Small intestine (tissue), 7 donors: ENCODE measurements around the gene AARS2. TPM values are rescaled to one million over a fixed set of nuclear protein-coding genes. Genes with fewer than 3 reads are reported as not detected.

Experiments used
- DNase-seq, 2 donors: peaks; one replicate each; pipeline versions ENCODE4 v3.0.0 to v3.0.0-alpha.2; 2013
- FAIRE-seq: peaks from 2 replicates; lab custom pipeline; 2012; peaks lifted over from hg19 to GRCh38; lab: Jason Lieb, UNC
- H3K27ac ChIP-seq, 3 donors: one replicate each; pipeline ENCODE4 v1.5.1; 2013; ENCODE audit warnings: low read length in 2 of 3, mild to moderate bottlenecking in 2 of 3, control low read depth in 1 of 3, inconsistent platforms in 1 of 3, low read depth in 1 of 3, moderate library complexity in 1 of 3
- H3K27me3 ChIP-seq, 3 donors: one replicate each; pipeline ENCODE4 v1.6.1; 2013; ENCODE audit warnings: low read length in 3 of 3, inconsistent platforms in 1 of 3; ENCODE audit not compliant: control insufficient read depth in 3 of 3, insufficient read depth in 3 of 3
- H3K36me3 ChIP-seq, 3 donors: one replicate each; pipeline ENCODE4 v1.6.1; 2013; ENCODE audit warnings: low read length in 3 of 3, inconsistent platforms in 1 of 3, low read depth in 1 of 3, mild to moderate bottlenecking in 1 of 3, moderate library complexity in 1 of 3; ENCODE audit not compliant: control insufficient read depth in 3 of 3, insufficient read depth in 2 of 3
- H3K4me1 ChIP-seq, 3 donors: one replicate each; pipeline ENCODE4 v1.6.1; 2013; ENCODE audit warnings: low read length in 2 of 3, inconsistent platforms in 1 of 3, low read depth in 1 of 3, mild to moderate bottlenecking in 1 of 3, moderate library complexity in 1 of 3; ENCODE audit not compliant: control insufficient read depth in 3 of 3, insufficient read depth in 2 of 3
- H3K4me3 ChIP-seq, 3 donors: one replicate each; pipeline ENCODE4 v1.5.1; 2013; ENCODE audit warnings: low read length in 3 of 3, control low read depth in 1 of 3, inconsistent platforms in 1 of 3, low read depth in 1 of 3, mild to moderate bottlenecking in 1 of 3, moderate library complexity in 1 of 3
- H3K9me3 ChIP-seq, 2 donors: one replicate each; pipeline ENCODE4 v1.6.1; 2013; ENCODE audit warnings: low read depth in 1 of 2, low read length in 1 of 2; ENCODE audit not compliant: control insufficient read depth in 2 of 2, insufficient read depth in 1 of 2
- WGBS, 3 donors: extraction: QIAGEN DNeasy Blood & Tissue Kit; methylation state at CpG; one replicate each; pipeline ENCODE4 v1.1.7; 2013; 5-methylcytosine and 5-hydroxymethylcytosine counted together
- polyA plus RNA-seq, 4 donors: library from polyadenylated mRNA; stranded (reverse) in 3 of 4; unstranded in 1 of 4; fragments of 200-250 nt in 3 of 4; fragments of 120-200 nt in 1 of 4; gene quantifications; one replicate each; pipeline versions ENCODE4 v1.2.1 to v1.2.3, GENCODE V29; 2013
- donor health status: healthy with polysubstance abuse.
- donor health status: control.
- donor health status: control.
- donor health status: Bipolar disorder and iron deficiency.
- donor health status: healthy.

Gene AARS2
- polyA plus RNA-seq, 4 donors = 3.2 to 14.4 (median 9.1) TPM

DNA sequence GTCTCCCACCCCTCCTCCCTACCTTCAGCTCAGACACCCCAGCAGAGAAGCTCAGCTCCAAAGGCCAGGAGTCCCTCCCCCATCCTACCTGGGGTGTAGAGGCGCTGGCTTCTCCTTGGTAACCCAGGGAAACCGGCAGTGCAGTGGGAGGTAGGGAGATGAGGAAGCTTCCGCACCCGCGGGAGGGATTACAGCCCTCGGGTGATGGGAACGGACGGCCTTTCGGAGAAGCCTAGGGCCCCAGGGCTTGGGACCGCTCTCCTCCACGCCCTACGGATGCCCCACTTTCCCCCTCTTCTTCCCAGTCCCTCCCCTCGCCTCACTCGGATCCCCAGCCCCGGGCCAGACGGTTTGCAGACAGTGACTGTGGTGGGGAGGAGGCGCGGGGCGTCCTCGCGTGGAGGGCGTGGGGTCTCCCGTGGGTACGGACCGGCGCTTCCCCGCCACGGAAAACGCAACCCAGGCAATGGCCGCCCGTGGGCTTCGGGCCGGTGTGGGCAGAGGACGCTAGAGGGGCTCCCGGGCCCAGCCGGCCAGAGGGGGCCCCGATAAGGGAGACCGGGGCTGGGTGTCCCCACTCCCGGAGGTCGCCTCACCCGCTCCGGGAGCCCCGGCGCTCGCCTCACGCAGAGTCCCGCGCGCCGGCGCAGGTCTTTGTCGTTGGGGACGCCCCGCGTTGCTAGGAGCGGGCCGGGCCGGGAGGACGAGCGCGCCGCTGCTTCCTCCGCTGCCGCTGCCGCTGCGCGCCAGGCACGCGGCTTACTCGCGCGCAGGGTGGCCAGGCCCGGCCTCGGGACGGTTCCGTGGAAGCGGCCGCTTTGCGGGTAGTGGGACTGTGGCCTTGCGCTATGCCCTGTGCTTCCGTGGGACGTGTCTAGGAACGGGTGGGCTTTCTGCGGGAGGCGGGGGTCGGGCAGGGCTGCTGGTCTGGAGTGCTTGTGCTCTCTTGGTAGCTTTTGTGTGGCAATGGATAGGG, 15.8 kb downstream of the AARS2 start:
- 0 to 4% (median 1%) methylated on average over 53 to 86 of the region's 86 CpGs for WGBS, 3 donors

DNA sequence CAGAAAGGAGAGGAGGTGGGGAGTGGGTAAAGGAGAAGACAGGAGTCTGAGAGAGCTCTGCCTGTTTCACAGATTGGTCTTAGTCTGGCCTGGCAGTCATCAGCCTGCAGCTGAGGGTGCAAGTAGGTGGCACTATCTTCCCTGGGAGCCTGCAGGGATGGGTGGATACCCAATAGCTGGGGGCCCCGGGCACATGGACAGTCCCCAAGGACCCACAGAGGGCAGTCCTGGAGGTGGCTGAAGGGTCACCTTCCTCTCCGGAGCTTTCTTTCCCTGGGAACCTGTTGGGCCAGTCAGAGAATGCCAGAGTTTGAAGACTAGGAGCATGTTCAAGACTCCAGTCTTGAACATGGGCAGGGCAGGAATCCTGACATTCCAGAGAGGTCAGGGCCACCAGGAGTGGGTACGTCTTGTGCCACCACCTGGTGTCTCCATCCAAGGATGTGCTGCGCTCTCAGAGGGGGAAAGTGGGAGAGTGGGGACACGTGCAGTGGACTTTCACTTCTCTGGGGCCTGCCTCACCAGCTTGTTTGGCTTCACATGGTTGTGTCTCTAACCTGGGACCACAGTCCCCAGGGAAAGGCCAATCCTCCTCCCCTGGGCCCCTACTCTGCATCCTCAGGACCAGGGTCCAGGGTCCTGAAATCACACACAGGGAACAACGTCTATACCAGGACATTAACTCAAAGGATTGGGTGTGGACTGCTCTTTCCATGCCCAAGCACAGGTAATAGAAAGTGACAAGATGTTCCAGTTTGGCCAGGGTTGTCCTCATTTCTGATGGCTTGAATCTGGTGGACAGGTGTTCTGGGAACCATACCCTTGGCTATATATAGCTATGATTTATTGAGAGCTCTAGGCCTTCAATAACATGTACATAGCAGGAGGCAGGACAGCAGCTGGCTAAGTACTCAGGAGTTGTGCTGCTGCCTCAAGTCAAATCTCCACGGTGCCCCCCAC, 18.0 kb downstream of the AARS2 start:
- H3K9me3 ChIP-seq = no peaks in the 10 kb centered on the region
- WGBS, 3 donors = 41 to 64% (median 47%) methylated on average over 7 of the region's 7 CpGs
- peaks cover 0 to 13% (median 0%) of the 10 kb centered on the region in 3 donors for H3K4me1 ChIP-seq
- H3K27me3 ChIP-seq = peaks cover 0 to 55% (median 38%) of the 10 kb centered on the region in 3 donors
- FAIRE-seq (no peak), DNase-seq (no peak)
- peaks cover 0 to 4% (median under 1%) of the 10 kb centered on the region in 3 donors for H3K36me3 ChIP-seq
- no peak overlapping the region for H3K27ac ChIP-seq
- no peak overlapping the region for H3K4me3 ChIP-seq

More for the DNA sequence above, 15.8 kb downstream of the AARS2 start:
- Histone ChIP-seq H3K4me3 (peak overlapping the region in 2 of 3 donors; percentile 32 to 42), H3K4me1 (peaks cover 0 to 13% (median 0%) of the 10 kb centered on the region in 3 donors), H3K27me3 (peaks cover 0 to 39% (median 25%) of the 10 kb centered on the region in 3 donors), H3K36me3 (peaks cover 4 to 26% (median 16%) of the 10 kb centered on the region in 3 donors), H3K9me3 (no peaks in the 10 kb centered on the region), H3K27ac (no peak overlapping the region)
- DNase-seq (peak; percentile 42 to 70), FAIRE-seq (no peak)

DNA sequence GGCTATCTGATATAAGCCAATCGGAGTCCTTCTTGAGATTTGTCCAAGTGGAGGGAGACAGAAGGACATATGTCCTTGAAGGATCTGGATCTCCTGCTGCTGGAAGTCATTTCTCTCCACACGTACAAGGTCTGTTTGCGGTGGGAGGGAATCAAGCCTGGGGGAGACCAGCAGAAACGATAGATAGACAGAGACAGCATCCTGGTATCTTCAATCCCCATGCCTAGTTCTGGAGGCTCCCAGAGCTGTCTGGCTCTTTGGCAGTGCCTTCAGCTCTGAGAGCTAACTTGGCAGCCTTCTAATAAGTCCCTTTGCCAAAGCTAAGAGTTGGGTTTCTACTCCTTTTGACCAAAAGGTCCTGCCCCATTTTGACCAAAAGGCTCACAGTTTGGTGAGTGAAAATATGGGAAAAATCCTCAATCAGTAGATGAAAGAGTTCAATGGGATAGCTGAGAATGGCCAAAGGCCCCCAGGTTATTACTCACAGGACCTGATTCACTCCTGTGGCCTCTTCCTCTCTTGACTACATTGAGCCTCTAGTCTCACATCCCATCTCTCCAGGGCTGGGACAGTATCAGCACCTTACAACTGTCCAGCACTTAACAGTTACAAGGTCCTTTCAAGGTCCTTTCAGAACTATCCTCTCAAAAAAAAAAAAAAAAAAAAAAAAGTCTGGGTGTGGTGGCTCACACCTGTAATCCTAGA, 20.3 kb downstream of the AARS2 start:
- Histone ChIP-seq H3K4me1 (peaks cover 0 to 9% (median 0%) of the 10 kb centered on the region in 3 donors), H3K4me3 (no peak overlapping the region), H3K36me3 (no peaks in the 10 kb centered on the region), H3K9me3 (no peaks in the 10 kb centered on the region), H3K27ac (no peak overlapping the region), H3K27me3 (peaks cover 0 to 66% (median 43%) of the 10 kb centered on the region in 3 donors)
- DNase-seq = no peak
- 80 to 84% (median 80%) methylated on average over 4 of the region's 4 CpGs for WGBS, 3 donors
- no peak for FAIRE-seq

DNA sequence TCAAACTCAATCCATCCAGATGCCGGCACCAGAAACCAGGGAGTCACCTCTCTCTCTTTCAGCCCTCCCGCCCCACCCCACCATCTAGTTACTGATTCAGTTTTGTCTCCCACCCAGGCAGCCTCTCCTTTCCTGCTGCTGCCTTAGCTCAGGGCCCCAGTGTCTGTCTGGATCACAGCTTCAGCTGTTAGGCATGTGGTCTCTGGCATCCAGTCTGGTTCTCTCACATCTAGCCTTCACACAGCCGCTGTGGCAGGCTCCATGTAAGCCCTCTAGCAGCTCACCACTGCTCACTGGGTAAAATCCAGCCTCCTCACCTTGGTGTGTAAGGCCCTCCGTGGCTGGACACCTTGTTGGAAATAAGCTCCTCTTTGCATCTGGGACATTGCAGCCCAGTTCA, 21.3 kb downstream of the AARS2 start:
- 60 to 72% (median 64%) methylated on average over 4 of the region's 4 CpGs for WGBS, 3 donors
- DNase-seq (no peak), FAIRE-seq (no peak)
- Histone ChIP-seq H3K27ac (no peak overlapping the region), H3K36me3 (no peaks in the 10 kb centered on the region), H3K27me3 (peaks cover 0 to 64% (median 38%) of the 10 kb centered on the region in 3 donors), H3K9me3 (no peaks in the 10 kb centered on the region), H3K4me1 (peaks cover 0 to 3% (median 0%) of the 10 kb centered on the region in 3 donors), H3K4me3 (no peak overlapping the region)

DNA sequence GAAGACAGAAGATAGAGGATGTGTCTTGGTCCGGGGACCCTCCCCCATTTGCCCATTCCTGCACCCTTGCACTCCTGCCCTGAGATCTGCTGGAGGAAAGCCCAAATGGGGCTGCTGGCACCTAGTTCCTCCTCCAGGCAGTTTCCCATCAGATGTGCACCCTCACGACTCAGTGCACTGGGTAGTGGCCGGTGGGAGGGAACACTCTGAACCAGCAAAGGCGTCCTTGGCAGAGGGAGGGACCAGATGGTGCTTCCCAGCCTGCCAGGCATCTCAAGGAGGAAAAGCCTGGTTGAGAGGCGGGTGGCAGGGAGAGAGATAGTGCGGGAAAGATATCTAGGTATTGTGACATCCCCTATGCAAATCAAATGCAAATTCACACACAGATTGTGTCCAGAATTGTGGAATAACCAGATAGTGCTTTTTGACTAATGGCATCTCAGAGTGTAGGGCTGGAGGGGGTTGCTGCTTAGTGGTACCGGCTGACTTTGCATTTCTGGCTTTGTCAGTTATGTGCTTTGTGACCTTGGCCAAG, 23.4 kb downstream of the AARS2 start:
- FAIRE-seq = no peak
- WGBS, 3 donors = 27 to 44% (median 31%) methylated on average over 7 of the region's 7 CpGs
- H3K9me3 ChIP-seq = no peaks in the 10 kb centered on the region
- no peak for DNase-seq
- peaks cover 0 to 49% (median 23%) of the 10 kb centered on the region in 3 donors for H3K27me3 ChIP-seq
- no peak overlapping the region for H3K4me3 ChIP-seq
- H3K27ac ChIP-seq = no peak overlapping the region
- no peaks in the 10 kb centered on the region for H3K4me1 ChIP-seq
- H3K36me3 ChIP-seq = no peaks in the 10 kb centered on the region

DNA sequence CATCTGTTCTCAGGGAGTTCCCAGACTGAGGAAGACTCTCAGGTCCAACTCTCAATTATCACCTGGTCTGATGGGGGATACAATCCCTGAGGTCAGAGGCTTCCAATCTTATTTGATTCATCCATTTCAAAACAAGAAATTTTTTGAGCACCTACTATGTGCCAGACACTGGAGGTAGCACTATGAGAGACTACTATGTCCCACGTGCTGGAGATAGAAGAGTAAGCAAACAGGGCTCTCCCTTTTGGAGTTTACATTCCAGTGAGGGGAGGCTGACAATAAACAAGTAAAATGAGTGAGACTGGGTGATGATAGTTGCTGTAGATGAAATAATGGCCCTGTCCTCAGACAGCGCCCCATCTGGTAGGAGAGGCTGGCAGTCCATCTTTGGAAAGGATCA, 26.4 kb downstream of the AARS2 start:
- no peak for FAIRE-seq
- WGBS, 3 donors = 48 to 59% (median 57%) methylated on average over 2 of the region's 2 CpGs
- H3K36me3 ChIP-seq = no peaks in the 10 kb centered on the region
- no peaks in the 10 kb centered on the region for H3K9me3 ChIP-seq
- peaks cover 0 to 42% (median 21%) of the 10 kb centered on the region in 3 donors for H3K27me3 ChIP-seq
- H3K27ac ChIP-seq = no peak overlapping the region
- no peaks in the 10 kb centered on the region for H3K4me1 ChIP-seq
- no peak overlapping the region for H3K4me3 ChIP-seq
- no peak for DNase-seq

DNA sequence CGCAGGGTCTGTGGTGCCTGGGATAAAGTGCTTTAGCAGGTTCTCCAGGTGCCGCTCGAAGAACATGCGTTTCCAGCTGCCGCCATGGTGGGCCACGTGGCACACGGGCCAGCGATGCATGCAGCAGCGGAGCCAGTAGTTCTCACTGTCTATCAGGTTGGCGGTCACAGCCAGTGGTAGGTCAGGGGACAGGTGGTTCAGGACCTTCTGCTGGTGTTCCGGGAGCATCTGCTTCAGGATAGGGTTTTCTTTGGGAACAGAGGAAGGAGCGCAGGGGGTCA, 26.9 kb downstream of the AARS2 start:
- DNase-seq = no peak
- no peak overlapping the region for H3K4me3 ChIP-seq
- FAIRE-seq = no peak
- no peak overlapping the region for H3K27ac ChIP-seq
- no peaks in the 10 kb centered on the region for H3K4me1 ChIP-seq
- H3K36me3 ChIP-seq = no peaks in the 10 kb centered on the region
- peaks cover 0 to 37% (median 18%) of the 10 kb centered on the region in 3 donors for H3K27me3 ChIP-seq
- 87 to 92% (median 91%) methylated on average over 12 of the region's 12 CpGs for WGBS, 3 donors
- no peaks in the 10 kb centered on the region for H3K9me3 ChIP-seq
